Activated T-cell treated with anti-CD3 and anti-CD28 coated beads, Interleukin-2, amount 50 U/mL, for 4 hours (primary cell): ENCODE results near the gene FMC1. TPM values are rescaled to one million over a fixed set of nuclear protein-coding genes. Genes with fewer than 3 reads are reported as not detected.

Experiments used
- ATAC-seq, 2 donors: fragments of 200-7000 bp; cut with Tn5 transposase; one replicate each; pipeline ENCODE4 v1.10.0; 2021
- DNase-seq: peaks from one replicate; pipeline ENCODE4 v3.0.0-alpha.2; 2020
- H3K27me3 Mint-ChIP-seq: one replicate; pipeline ENCODE4 v1.8.0; 2021; ENCODE audit warnings: low read depth, mixed read lengths
- H3K36me3 Mint-ChIP-seq: one replicate; pipeline ENCODE4 v1.8.0; 2022; ENCODE audit warnings: mixed read lengths; ENCODE audit not compliant: insufficient read depth
- H3K4me1 Mint-ChIP-seq: one replicate; pipeline ENCODE4 v1.8.0; 2021; ENCODE audit warnings: low read depth, mixed read lengths
- H3K4me3 Mint-ChIP-seq: one replicate; pipeline ENCODE4 v1.8.0; 2021; ENCODE audit warnings: mild to moderate bottlenecking, moderate library complexity, mixed read lengths
- H3K9me3 Mint-ChIP-seq: one replicate; pipeline ENCODE4 v1.8.0; 2021; ENCODE audit warnings: mixed read lengths
- total RNA-seq, 3 donors: library from RNA; stranded (reverse); gene quantifications; one replicate each; pipeline ENCODE4 v1.2.1, GENCODE V29; 2021

Gene FMC1
- total RNA-seq, 3 donors from 2014 or later: 4.5 to 8.7 (median 5.9) TPM

- Mint-ChIP-seq H3K4me1 (peaks cover 2% of the 10 kb centered on the region), H3K27me3 (no peaks in the 10 kb centered on the region), H3K36me3 (peaks cover 14% of the 10 kb centered on the region), H3K9me3 (no peaks in the 10 kb centered on the region), H3K4me3 (no peak overlapping the region)
- no peak for DNase-seq
- no peak for ATAC-seq
These were observed 41.3 kb downstream of the FMC1 start for GRCh38 chr7:139382439-139382838.

- H3K4me3 Mint-ChIP-seq: no peak overlapping the region
- ATAC-seq (no peak), DNase-seq (no peak)
- H3K36me3 Mint-ChIP-seq: peaks cover 26% of the 10 kb centered on the region
- no peaks in the 10 kb centered on the region for H3K27me3 Mint-ChIP-seq
- H3K9me3 Mint-ChIP-seq: no peaks in the 10 kb centered on the region
- peaks cover 15% of the 10 kb centered on the region for H3K4me1 Mint-ChIP-seq
These were observed 43.5 kb downstream of the FMC1 start for GRCh38 chr7:139384611-139385010.

- Mint-ChIP-seq H3K9me3 (no peaks in the 10 kb centered on the region), H3K4me1 (peaks cover 15% of the 10 kb centered on the region), H3K4me3 (no peak overlapping the region), H3K36me3 (peaks cover 23% of the 10 kb centered on the region), H3K27me3 (no peaks in the 10 kb centered on the region)
- no peak for DNase-seq
- no peak for ATAC-seq
These were observed 46.5 kb downstream of the FMC1 start for GRCh38 chr7:139387594-139387993.

GRCh38 chr7:139389091-139389490, 48.0 kb downstream of the FMC1 start:
- H3K4me3 Mint-ChIP-seq: no peak overlapping the region
- H3K9me3 Mint-ChIP-seq: no peaks in the 10 kb centered on the region
- H3K36me3 Mint-ChIP-seq: peaks cover 21% of the 10 kb centered on the region
- H3K27me3 Mint-ChIP-seq: no peaks in the 10 kb centered on the region
- ATAC-seq: no peak
- no peak for DNase-seq
- peaks cover 22% of the 10 kb centered on the region for H3K4me1 Mint-ChIP-seq

- Mint-ChIP-seq H3K9me3 (no peaks in the 10 kb centered on the region), H3K27me3 (no peaks in the 10 kb centered on the region), H3K4me1 (peaks cover 29% of the 10 kb centered on the region)
These were observed 48.6 kb downstream of the FMC1 start for GRCh38 chr7:139389774-139390173.

GRCh38 chr7:139393621-139394211, 52.6 kb downstream of the FMC1 start:
- ATAC-seq (peak; percentile 42 to 46), DNase-seq (no peak)
- H3K36me3 Mint-ChIP-seq: peaks cover 36% of the 10 kb centered on the region
- peaks cover 42% of the 10 kb centered on the region for H3K4me1 Mint-ChIP-seq
- no peak overlapping the region for H3K4me3 Mint-ChIP-seq
- H3K27me3 Mint-ChIP-seq: no peaks in the 10 kb centered on the region
- H3K9me3 Mint-ChIP-seq: no peaks in the 10 kb centered on the region

More at GRCh38 chr7:139389774-139390173, 48.6 kb downstream of the FMC1 start:
- ATAC-seq: no peak
- DNase-seq: no peak
- Mint-ChIP-seq H3K4me3 (no peak overlapping the region), H3K36me3 (peaks cover 27% of the 10 kb centered on the region)

GRCh38 chr7:139394540-139394939, 53.4 kb downstream of the FMC1 start:
- ATAC-seq: peak; percentile 56 to 60
- no peak for DNase-seq
- no peaks in the 10 kb centered on the region for H3K27me3 Mint-ChIP-seq
- H3K9me3 Mint-ChIP-seq: no peaks in the 10 kb centered on the region
- H3K36me3 Mint-ChIP-seq: peaks cover 33% of the 10 kb centered on the region
- H3K4me3 Mint-ChIP-seq: peak overlapping the region; percentile 3
- peaks cover 35% of the 10 kb centered on the region for H3K4me1 Mint-ChIP-seq

Other genes with a start within 250 kb of the FMC1 start
- 10 to 100 TPM; 78.5 to 93.0 (median 82.4) TPM for gene ZC3HAV1, start 231.6 kb upstream of the FMC1 start, total RNA-seq
- 1 to 10 TPM; 5.9 to 8.2 (median 6.7) TPM for gene UBN2, start 110.1 kb upstream of the FMC1 start, total RNA-seq
- gene LUC7L2, start 18.6 kb downstream of the FMC1 start, total RNA-seq: 100 to 1,000 TPM; 198 to 214 (median 207) TPM
- under 1 TPM; 0.19 to 0.96 (median 0.71) TPM for gene KLRG2, start 142.3 kb downstream of the FMC1 start, total RNA-seq
- not detected for gene CLEC2L, start 182.3 kb downstream of the FMC1 start, total RNA-seq